Stimulated activated CD8-positive, alpha-beta memory T cell treated with anti-CD3 and anti-CD28 coated beads, Interleukin-4, amount 100 ng/mL, for 1 hour (primary cell): ENCODE measurements around the gene MYO5A.
"Not testable (repeated sequence)": the region's sequence is repeated elsewhere in the genome, so short reads cannot be mapped to it uniquely, and the experiment has no call there.

Source experiments
- DNase-seq, 2 donors: peaks; one replicate each; pipeline ENCODE4 v3.0.0-alpha.2; 2020; ENCODE audit warnings: low read depth in 2 of 2, low spot score in 1 of 2

MYO5A gene

GRCh38 chr15:52509500-52510245 lies 19.0 kb downstream of the MYO5A start:
- DNase-seq, result no peak

GRCh38 chr15:52506549-52506948 lies 22.1 kb downstream of the MYO5A start:
- DNase-seq, result no peak

- DNase-seq, result no peak
These were observed 23.5 kb downstream of the MYO5A start for GRCh38 chr15:52505151-52505550.

- no peak for DNase-seq
These were observed 24.7 kb downstream of the MYO5A start for GRCh38 chr15:52503788-52504496.

GRCh38 chr15:52502608-52503007 lies 26.1 kb downstream of the MYO5A start:
- no peak for DNase-seq

- DNase-seq, result no peak
These were observed 29.2 kb downstream of the MYO5A start for GRCh38 chr15:52499506-52499905.

GRCh38 chr15:52498706-52499105 lies 30.0 kb downstream of the MYO5A start:
- no peak for DNase-seq

- DNase-seq, result no peak
These were observed 31.8 kb downstream of the MYO5A start for GRCh38 chr15:52496776-52497470.

- no peak for DNase-seq
These were observed 32.5 kb downstream of the MYO5A start for GRCh38 chr15:52496175-52496574.

- no peak for DNase-seq
These were observed 33.6 kb downstream of the MYO5A start for GRCh38 chr15:52495125-52495524.

- DNase-seq, result no peak
These were observed 34.7 kb downstream of the MYO5A start for GRCh38 chr15:52493968-52494367.

GRCh38 chr15:52492132-52492531 lies 36.5 kb downstream of the MYO5A start:
- no peak for DNase-seq

- no peak for DNase-seq
These were observed 37.2 kb downstream of the MYO5A start for GRCh38 chr15:52491472-52491871.

- not testable (repeated sequence) for DNase-seq
These were observed 39.2 kb downstream of the MYO5A start for GRCh38 chr15:52489430-52489829.

GRCh38 chr15:52488830-52489229 lies 39.9 kb downstream of the MYO5A start:
- DNase-seq, result no peak

GRCh38 chr15:52486003-52486996 lies 42.4 kb downstream of the MYO5A start:
- no peak for DNase-seq

- DNase-seq, result no peak
These were observed 43.4 kb downstream of the MYO5A start for GRCh38 chr15:52485290-52485689.

- no peak for DNase-seq
These were observed 45.0 kb downstream of the MYO5A start for GRCh38 chr15:52483707-52484106.

GRCh38 chr15:52481915-52482314 lies 46.8 kb downstream of the MYO5A start:
- DNase-seq, result peak in 1 of 2 donors; percentile 10

- no peak for DNase-seq
These were observed 47.7 kb downstream of the MYO5A start for GRCh38 chr15:52480990-52481389.

GRCh38 chr15:52466716-52467115 lies 62.0 kb downstream of the MYO5A start:
- no peak for DNase-seq
